ENCODE results near the gene TLDC2. TPM values are rescaled to one million over a fixed set of nuclear protein-coding genes. Genes with fewer than 3 reads are reported as not detected.

TLDC2 gene
- total RNA-seq, 1 experiment from 2014 or later, result 0.32 TPM

DNA sequence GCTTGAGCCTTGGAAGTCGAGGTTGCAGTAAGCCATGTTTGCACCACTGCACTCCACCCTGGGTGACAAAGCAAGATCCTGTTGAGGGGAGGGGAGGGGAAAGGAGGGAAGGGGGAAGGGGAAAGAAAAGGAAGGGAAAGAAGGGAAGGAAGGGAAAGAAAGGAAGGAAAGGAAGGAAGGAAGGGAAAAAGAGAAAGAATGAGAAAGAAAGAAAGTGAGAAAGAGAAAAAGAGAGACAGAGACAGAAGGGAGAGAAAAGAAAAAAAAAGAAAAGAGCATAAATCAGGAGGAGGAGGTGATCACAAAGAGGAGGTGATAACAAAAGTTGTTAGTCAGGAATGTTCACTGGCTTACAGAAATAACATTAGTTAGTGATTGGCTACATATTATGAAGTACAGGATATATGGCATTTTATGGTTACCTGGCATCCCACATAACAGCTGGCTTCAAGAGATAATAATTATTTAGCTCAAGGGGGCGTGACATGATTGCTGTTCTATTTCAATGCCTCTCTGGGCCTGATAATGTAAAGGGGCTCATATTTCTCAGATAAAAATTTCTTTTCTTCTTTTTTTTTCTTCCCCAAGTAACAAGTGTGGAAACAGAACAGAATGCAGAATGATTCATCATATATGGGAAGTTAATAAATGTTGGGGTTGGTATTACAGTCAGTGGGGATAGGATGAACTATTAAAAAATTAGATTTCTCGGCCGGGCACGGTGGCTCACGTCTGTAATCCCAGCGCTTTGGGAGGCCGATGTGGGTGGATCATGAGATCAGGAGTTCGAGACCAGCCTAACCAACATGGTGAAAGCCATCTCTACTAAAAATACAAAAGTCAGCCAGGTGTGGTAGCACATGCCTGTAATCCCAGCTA lies 48.5 kb downstream of the TLDC2 start:
- no peak overlapping the region for H2AFZ ChIP-seq (ENCODE audit: low read depth, low read length, poor library complexity, severe bottlenecking)
- no peak overlapping the region for H3K4me2 ChIP-seq (ENCODE audit: low read length)
- no TSS peak for BruUV-seq (replicated peaks)
- no peak overlapping the region for H3K27ac ChIP-seq (ENCODE audit: low read depth, low read length)
- peaks cover 0 to 9% of the 10 kb centered on the region in 2 experiments; a peak in 2 of 4 replicates for H3K4me1 ChIP-seq (ENCODE audit: control insufficient read depth in 1 of 2, insufficient read depth in 2 of 2, low read length in 2 of 2)
- TF ChIP-seq EZH2 (IDR thresholded peaks at IDR 0.05) (no peak), YY1 (IDR thresholded peaks at IDR 0.05; ENCODE audit: extremely low read depth, insufficient replicate concordance, low read depth, low read length) (no peak), POLR2A (IDR thresholded peaks at IDR 0.05; ENCODE audit: borderline replicate concordance, extremely low read depth, insufficient read depth, insufficient read length) (no peak), RAD21 (IDR thresholded peaks at IDR 0.05; ENCODE audit: low read depth) (no peak), JUND (IDR thresholded peaks at IDR 0.05) (no peak), ELF1 (IDR thresholded peaks at IDR 0.05; ENCODE audit: borderline replicate concordance, low read depth) (no peak), POLR2AphosphoS5 (IDR thresholded peaks at IDR 0.05; ENCODE audit: low read depth, low read length) (no peak), EGR1 (IDR thresholded peaks at IDR 0.05; ENCODE audit: low read depth) (no peak)
- TF ChIP-seq, protein P1, sequence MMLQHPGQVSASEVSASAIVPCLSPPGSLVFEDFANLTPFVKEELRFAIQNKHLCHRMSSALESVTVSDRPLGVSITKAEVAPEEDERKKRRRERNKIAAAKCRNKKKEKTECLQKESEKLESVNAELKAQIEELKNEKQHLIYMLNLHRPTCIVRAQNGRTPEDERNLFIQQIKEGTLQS (IDR thresholded peaks at IDR 0.05), result no peak
- TF ChIP-seq, protein P2, sequence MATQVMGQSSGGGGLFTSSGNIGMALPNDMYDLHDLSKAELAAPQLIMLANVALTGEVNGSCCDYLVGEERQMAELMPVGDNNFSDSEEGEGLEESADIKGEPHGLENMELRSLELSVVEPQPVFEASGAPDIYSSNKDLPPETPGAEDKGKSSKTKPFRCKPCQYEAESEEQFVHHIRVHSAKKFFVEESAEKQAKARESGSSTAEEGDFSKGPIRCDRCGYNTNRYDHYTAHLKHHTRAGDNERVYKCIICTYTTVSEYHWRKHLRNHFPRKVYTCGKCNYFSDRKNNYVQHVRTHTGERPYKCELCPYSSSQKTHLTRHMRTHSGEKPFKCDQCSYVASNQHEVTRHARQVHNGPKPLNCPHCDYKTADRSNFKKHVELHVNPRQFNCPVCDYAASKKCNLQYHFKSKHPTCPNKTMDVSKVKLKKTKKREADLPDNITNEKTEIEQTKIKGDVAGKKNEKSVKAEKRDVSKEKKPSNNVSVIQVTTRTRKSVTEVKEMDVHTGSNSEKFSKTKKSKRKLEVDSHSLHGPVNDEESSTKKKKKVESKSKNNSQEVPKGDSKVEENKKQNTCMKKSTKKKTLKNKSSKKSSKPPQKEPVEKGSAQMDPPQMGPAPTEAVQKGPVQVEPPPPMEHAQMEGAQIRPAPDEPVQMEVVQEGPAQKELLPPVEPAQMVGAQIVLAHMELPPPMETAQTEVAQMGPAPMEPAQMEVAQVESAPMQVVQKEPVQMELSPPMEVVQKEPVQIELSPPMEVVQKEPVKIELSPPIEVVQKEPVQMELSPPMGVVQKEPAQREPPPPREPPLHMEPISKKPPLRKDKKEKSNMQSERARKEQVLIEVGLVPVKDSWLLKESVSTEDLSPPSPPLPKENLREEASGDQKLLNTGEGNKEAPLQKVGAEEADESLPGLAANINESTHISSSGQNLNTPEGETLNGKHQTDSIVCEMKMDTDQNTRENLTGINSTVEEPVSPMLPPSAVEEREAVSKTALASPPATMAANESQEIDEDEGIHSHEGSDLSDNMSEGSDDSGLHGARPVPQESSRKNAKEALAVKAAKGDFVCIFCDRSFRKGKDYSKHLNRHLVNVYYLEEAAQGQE (IDR thresholded peaks at IDR 0.05; ENCODE audit: low read depth), result no peak
- no peaks in the 10 kb centered on the region for H3K9me2 ChIP-seq (ENCODE audit: insufficient read depth)
- no peaks in the 10 kb centered on the region for H4K20me1 ChIP-seq (ENCODE audit: insufficient read depth)
- H3K4me3 ChIP-seq (replicated peaks in 1 of 2; ENCODE audit: low read depth in 1 of 2, low read length in 2 of 2), result no peak overlapping the region
- H3K36me3 ChIP-seq (ENCODE audit: control insufficient read depth in 1 of 2, insufficient read depth in 2 of 2, low read length in 2 of 2), result no peaks in the 10 kb centered on the region; a peak in 1 of 4 replicates
- POLR2A ChIA-PET, result no interaction called here
- no peak overlapping the region for H3K9ac ChIP-seq (ENCODE audit: low read length)
- no peaks in the 10 kb centered on the region for H3K79me2 ChIP-seq (ENCODE audit: insufficient read depth, low read length)
- intact Hi-C loops (cut with micrococcal nuclease), result no loop called here
- RAD21 ChIA-PET (ENCODE audit: low non-redundant PET in 1 of 2, low total read pairs in 2 of 2, uncharacterized antibody in 2 of 2, unreplicated experiment in 2 of 2), result no interaction called here
- CTCF ChIA-PET, result no interaction called here
- no peaks in the 10 kb centered on the region for H3K9me3 ChIP-seq (ENCODE audit: control insufficient read depth in 1 of 2, insufficient read depth in 1 of 2, low read depth in 1 of 2, low read length in 2 of 2)
- DNase-seq (ENCODE audit: low read depth, low spot score) (no peak), ATAC-seq (no peak)
- no peaks in the 10 kb centered on the region for H3K27me3 ChIP-seq (ENCODE audit: insufficient read depth, low read length)
